Activated CD4-positive, alpha-beta T cell treated with anti-CD3 and anti-CD28 coated beads, Interleukin-2, amount 10 ng/mL, durations not matched to agents 24 days and 14 days (primary cell): ENCODE data around the gene ELAVL1. TPM values are rescaled to one million over a fixed set of nuclear protein-coding genes. Genes with fewer than 3 reads are reported as not detected.

Experiments
- DNase-seq: peaks from one replicate; pipeline ENCODE4 v3.0.0; 2022
- H3K27ac Mint-ChIP-seq: one replicate; pipeline ENCODE4 v1.8.0; 2022; ENCODE audit warnings: mild to moderate bottlenecking, mixed read lengths
- H3K27me3 Mint-ChIP-seq: one replicate; pipeline ENCODE4 v1.8.0; 2022; ENCODE audit warnings: mixed read lengths
- H3K36me3 Mint-ChIP-seq: one replicate; pipeline ENCODE4 v1.8.0; 2022; ENCODE audit warnings: low read depth, mild to moderate bottlenecking, mixed read lengths
- H3K4me1 Mint-ChIP-seq: one replicate; pipeline ENCODE4 v1.8.0; 2021; ENCODE audit warnings: mixed read lengths
- H3K4me3 Mint-ChIP-seq: one replicate; pipeline ENCODE4 v1.8.0; 2022; ENCODE audit warnings: mild to moderate bottlenecking, moderate library complexity, mixed read lengths
- H3K9me3 Mint-ChIP-seq: one replicate; pipeline ENCODE4 v1.8.0; 2021; ENCODE audit warnings: mixed read lengths
- intact Hi-C: fragments of 100-400 bp; cut with micrococcal nuclease; formaldehyde crosslinking; loops from one replicate; pipeline ENCODE4 v1.15.1; 2023
- total RNA-seq: library from RNA; stranded (reverse); gene quantifications from 2 replicates; pipeline ENCODE4 v1.2.3, GENCODE V29; 2022

The ELAVL1 gene
- total RNA-seq, 1 donor from 2014 or later = 191 TPM

- Mint-ChIP-seq H3K9me3 (no peaks in the 10 kb centered on the region), H3K4me3 (no peak overlapping the region), H3K36me3 (peaks cover 27% of the 10 kb centered on the region), H3K27ac (no peak overlapping the region), H3K4me1 (no peaks in the 10 kb centered on the region), H3K27me3 (no peaks in the 10 kb centered on the region)
- intact Hi-C loops = no loop called here
- no peak for DNase-seq
Measured at GRCh38 chr19:7977723-7978040, 27.8 kb downstream of the ELAVL1 start.

GRCh38 chr19:7977021-7977722, 28.3 kb downstream of the ELAVL1 start:
- no peak for DNase-seq
- Mint-ChIP-seq H3K9me3 (no peaks in the 10 kb centered on the region), H3K36me3 (peaks cover 26% of the 10 kb centered on the region), H3K4me1 (no peaks in the 10 kb centered on the region), H3K27me3 (no peaks in the 10 kb centered on the region), H3K27ac (no peak overlapping the region), H3K4me3 (no peak overlapping the region)
- intact Hi-C loops = no loop called here

- intact Hi-C loops = no loop called here
- Mint-ChIP-seq H3K27me3 (no peaks in the 10 kb centered on the region), H3K4me1 (no peaks in the 10 kb centered on the region), H3K27ac (no peak overlapping the region), H3K4me3 (no peak overlapping the region), H3K36me3 (peaks cover 23% of the 10 kb centered on the region), H3K9me3 (no peaks in the 10 kb centered on the region)
- no peak for DNase-seq
Measured at GRCh38 chr19:7976461-7976860, 29.0 kb downstream of the ELAVL1 start.

GRCh38 chr19:7975037-7975436, 30.4 kb downstream of the ELAVL1 start:
- Mint-ChIP-seq H3K27ac (no peak overlapping the region), H3K9me3 (no peaks in the 10 kb centered on the region), H3K27me3 (no peaks in the 10 kb centered on the region), H3K4me1 (no peaks in the 10 kb centered on the region), H3K36me3 (peaks cover 16% of the 10 kb centered on the region), H3K4me3 (no peak overlapping the region)
- intact Hi-C loops = no loop called here
- no peak for DNase-seq

- no peak for DNase-seq
- no peak overlapping the region for H3K27ac Mint-ChIP-seq
- intact Hi-C loops = no loop called here
- no peak overlapping the region for H3K4me3 Mint-ChIP-seq
- H3K36me3 Mint-ChIP-seq = peaks cover 14% of the 10 kb centered on the region
- no peaks in the 10 kb centered on the region for H3K4me1 Mint-ChIP-seq
- no peaks in the 10 kb centered on the region for H3K27me3 Mint-ChIP-seq
- no peaks in the 10 kb centered on the region for H3K9me3 Mint-ChIP-seq
Measured at GRCh38 chr19:7973883-7974282, 31.6 kb downstream of the ELAVL1 start.

GRCh38 chr19:7971553-7972520, 33.6 kb downstream of the ELAVL1 start:
- H3K27ac Mint-ChIP-seq = no peak overlapping the region

GRCh38 chr19:7970716-7971448, 34.6 kb downstream of the ELAVL1 start:
- no peak overlapping the region for H3K27ac Mint-ChIP-seq
- peak; percentile 75 for DNase-seq
- H3K36me3 Mint-ChIP-seq = peaks cover 28% of the 10 kb centered on the region
- intact Hi-C loops = no loop called here
- no peak overlapping the region for H3K4me3 Mint-ChIP-seq
- no peaks in the 10 kb centered on the region for H3K4me1 Mint-ChIP-seq
- H3K27me3 Mint-ChIP-seq = no peaks in the 10 kb centered on the region
- no peaks in the 10 kb centered on the region for H3K9me3 Mint-ChIP-seq

More at GRCh38 chr19:7971553-7972520, 33.6 kb downstream of the ELAVL1 start:
- H3K36me3 Mint-ChIP-seq = peaks cover 22% of the 10 kb centered on the region
- no peak overlapping the region for H3K4me3 Mint-ChIP-seq
- no peaks in the 10 kb centered on the region for H3K9me3 Mint-ChIP-seq
- DNase-seq = no peak
- H3K4me1 Mint-ChIP-seq = no peaks in the 10 kb centered on the region
- no peaks in the 10 kb centered on the region for H3K27me3 Mint-ChIP-seq
- intact Hi-C loops = no loop called here

GRCh38 chr19:7969555-7969939, 35.9 kb downstream of the ELAVL1 start:
- H3K9me3 Mint-ChIP-seq = no peaks in the 10 kb centered on the region
- no peak overlapping the region for H3K27ac Mint-ChIP-seq
- H3K27me3 Mint-ChIP-seq = no peaks in the 10 kb centered on the region
- H3K4me3 Mint-ChIP-seq = no peak overlapping the region
- no peak for DNase-seq
- H3K4me1 Mint-ChIP-seq = no peaks in the 10 kb centered on the region
- peaks cover 32% of the 10 kb centered on the region for H3K36me3 Mint-ChIP-seq
- intact Hi-C loops = no loop called here

GRCh38 chr19:7968796-7969554, 36.5 kb downstream of the ELAVL1 start:
- intact Hi-C loops = no loop called here
- Mint-ChIP-seq H3K9me3 (no peaks in the 10 kb centered on the region), H3K4me1 (no peaks in the 10 kb centered on the region), H3K27me3 (no peaks in the 10 kb centered on the region), H3K27ac (no peak overlapping the region), H3K4me3 (no peak overlapping the region), H3K36me3 (peaks cover 33% of the 10 kb centered on the region)
- no peak for DNase-seq

GRCh38 chr19:7968008-7968795, 37.2 kb downstream of the ELAVL1 start:
- intact Hi-C loops = no loop called here
- Mint-ChIP-seq H3K4me1 (no peaks in the 10 kb centered on the region), H3K4me3 (no peak overlapping the region), H3K9me3 (no peaks in the 10 kb centered on the region), H3K27me3 (no peaks in the 10 kb centered on the region), H3K36me3 (peaks cover 31% of the 10 kb centered on the region), H3K27ac (no peak overlapping the region)
- no peak for DNase-seq

- H3K9me3 Mint-ChIP-seq = no peaks in the 10 kb centered on the region
- intact Hi-C loops = no loop called here
- H3K4me3 Mint-ChIP-seq = no peak overlapping the region
- DNase-seq = no peak
- H3K27ac Mint-ChIP-seq = peak overlapping the region; percentile 54
- no peaks in the 10 kb centered on the region for H3K27me3 Mint-ChIP-seq
- H3K36me3 Mint-ChIP-seq = peaks cover 40% of the 10 kb centered on the region
- H3K4me1 Mint-ChIP-seq = no peaks in the 10 kb centered on the region
Measured at GRCh38 chr19:7965921-7966665, 39.3 kb downstream of the ELAVL1 start.

GRCh38 chr19:7965259-7965841, 40.1 kb downstream of the ELAVL1 start:
- intact Hi-C loops = no loop called here
- no peak overlapping the region for H3K4me3 Mint-ChIP-seq
- no peaks in the 10 kb centered on the region for H3K9me3 Mint-ChIP-seq
- H3K36me3 Mint-ChIP-seq = peaks cover 42% of the 10 kb centered on the region
- DNase-seq = no peak
- H3K4me1 Mint-ChIP-seq = no peaks in the 10 kb centered on the region
- H3K27ac Mint-ChIP-seq = peak overlapping the region; percentile 3
- no peaks in the 10 kb centered on the region for H3K27me3 Mint-ChIP-seq
